Transverse colon (tissue), 4 donors: Measurements from ENCODE around the gene UBE2J2.

Source experiments
- CTCF ChIP-seq, 5 experiments: fragments of 200-600 bp in 3 of 5; fragments of 450-650 bp in 2 of 5; sonication (generic) in 3 of 5; IDR thresholded peaks; 1 replicate in 2 of 5; 2 replicates in 3 of 5; pipeline ENCODE4 v1.5.1; 2016 to 2017; ENCODE audit warnings: antibody characterized with exemption in 5 of 5, inconsistent platforms in 3 of 5, mild to moderate bottlenecking in 2 of 5, moderate library complexity in 1 of 5
- POLR2AphosphoS5 ChIP-seq, 3 donors: sonication (generic); formaldehyde crosslinking; IDR thresholded peaks; one replicate each; pipeline ENCODE4 v1.6.1; 2016; ENCODE audit warnings: antibody characterized with exemption in 3 of 3

GRCh38 chr1:1218524-1219200 is 55.0 kb downstream of the UBE2J2 start:
- no peak for TF ChIP-seq CTCF (IDR thresholded peaks at IDR 0.05)
- no peak for TF ChIP-seq POLR2AphosphoS5 (IDR thresholded peaks at IDR 0.05)
